HepG2 (cell line): ENCODE results near the gene PARP2. TPM values are rescaled to one million over a fixed set of nuclear protein-coding genes. Genes with fewer than 3 reads are reported as not detected.
A peak's percentile ranks its signal among the peaks of the same experiment; 100 is the strongest.

Source experiments
- ADNP ChIP-seq: sonication (generic); formaldehyde crosslinking; IDR thresholded peaks from 2 replicates; pipeline ENCODE4 v1.4.0; 2020; ENCODE audit warnings: missing genetic modification reagents
- AGO2 ChIP-seq: fragments of 200-400 bp; formaldehyde crosslinking; optimal IDR thresholded peaks from 2 replicates; pipeline ENCODE3; 2017; ENCODE audit warnings: mild to moderate bottlenecking, low read depth, low read length, moderate library complexity
- ARID3A ChIP-seq: IDR thresholded peaks from 2 replicates; pipeline ENCODE4 v1.6.1; 2012; ENCODE audit warnings: low read depth, low read length, improper control_type of control experiment
- ARNTL ChIP-seq: sonication (generic); formaldehyde crosslinking; IDR thresholded peaks from 2 replicates; pipeline ENCODE4 v1.4.0; 2020; ENCODE audit warnings: mild to moderate bottlenecking, missing genetic modification reagents
- CHCHD3 ChIP-seq: sonication (generic); formaldehyde crosslinking; IDR thresholded peaks from 2 replicates; pipeline ENCODE4 v1.8.0; 2022; ENCODE audit warnings: mild to moderate bottlenecking, missing genetic modification reagents, moderate library complexity
- DNMT3B ChIP-seq: conservative IDR thresholded peaks from 2 replicates; pipeline ENCODE4 v1.6.1; 2016; ENCODE audit warnings: missing biosample characterization, control low read depth
- EHMT2 ChIP-seq: fragments of 200-600 bp; sonication (generic); IDR thresholded peaks from 2 replicates; pipeline ENCODE4 v1.7.0; 2017; ENCODE audit warnings: antibody characterized with exemption, low read depth, low read length, borderline replicate concordance
- GATA4 ChIP-seq: sonication (generic); IDR thresholded peaks from 2 replicates; pipeline ENCODE4 v1.6.1; 2016; ENCODE audit warnings: antibody characterized with exemption, low read depth, borderline replicate concordance
- IRX3 ChIP-seq: sonication (generic); formaldehyde crosslinking; IDR thresholded peaks from 2 replicates; pipeline ENCODE4 v1.8.1; 2023; ENCODE audit warnings: mild to moderate bottlenecking, low read depth, missing genetic modification reagents, borderline replicate concordance
- KDM6A ChIP-seq: IDR thresholded peaks from 2 replicates; pipeline ENCODE4 v1.6.1; 2016; ENCODE audit warnings: low read depth
- KLF16 ChIP-seq, 2 experiments: sonication (generic) in 1 of 2; formaldehyde crosslinking in 1 of 2; IDR thresholded peaks; 2 replicates each; pipeline versions ENCODE4 v1.6.1 to v1.8.0; 2016 to 2023; ENCODE audit warnings: missing genetic modification reagents in 2 of 2, missing compliant biosample characterization in 1 of 2
- RXRB ChIP-seq: IDR thresholded peaks from 2 replicates; pipeline ENCODE4 v1.6.1; 2016; ENCODE audit warnings: borderline replicate concordance, missing genetic modification reagents, missing compliant biosample characterization
- SETDB1 ChIP-seq: sonication (generic); formaldehyde crosslinking; IDR thresholded peaks from 2 replicates; pipeline ENCODE4 v1.5.1; 2020; ENCODE audit warnings: missing genetic modification reagents, mild to moderate bottlenecking, borderline replicate concordance
- SOX13 ChIP-seq, 3 experiments: fragments of 450-650 bp in 1 of 3; sonication (generic) in 1 of 3; formaldehyde crosslinking in 1 of 3; IDR thresholded peaks in 2 of 3; conservative IDR thresholded peaks in 1 of 3; 2 replicates each; pipeline versions ENCODE4 v1.5.0 to v1.6.1; 2016 to 2020; ENCODE audit warnings: antibody characterized with exemption in 1 of 3, mild to moderate bottlenecking in 1 of 3, missing compliant biosample characterization in 1 of 3, missing genetic modification reagents in 1 of 3, moderate library complexity in 1 of 3
- SRY ChIP-seq: sonication (generic); formaldehyde crosslinking; IDR thresholded peaks from 2 replicates; pipeline ENCODE4 v1.8.0; 2022; ENCODE audit warnings: mild to moderate bottlenecking, missing genetic modification reagents
- TBX3 ChIP-seq: fragments of 450-650 bp; IDR thresholded peaks from 2 replicates; pipeline ENCODE4 v1.6.1; 2017; ENCODE audit warnings: antibody characterized with exemption, mild to moderate bottlenecking, inconsistent platforms, borderline replicate concordance
- YEATS4 ChIP-seq: sonication (generic); formaldehyde crosslinking; IDR thresholded peaks from 2 replicates; pipeline ENCODE4 v1.4.0; 2020; ENCODE audit warnings: missing genetic modification reagents, borderline replicate concordance
- ZBTB38 ChIP-seq: sonication (generic); formaldehyde crosslinking; IDR thresholded peaks from 2 replicates; pipeline ENCODE4 v1.5.1; 2020; ENCODE audit warnings: mild to moderate bottlenecking, missing genetic modification reagents
- ZFP36L2 ChIP-seq: sonication (generic); formaldehyde crosslinking; IDR thresholded peaks from 2 replicates; pipeline ENCODE4 v1.4.0; 2020; ENCODE audit warnings: missing genetic modification reagents
- ZNF232 ChIP-seq: sonication (generic); formaldehyde crosslinking; IDR thresholded peaks from 2 replicates; pipeline ENCODE4 v1.4.0; 2020; ENCODE audit warnings: missing genetic modification reagents, borderline replicate concordance
- ZNF274 ChIP-seq: sonication (generic); formaldehyde crosslinking; IDR thresholded peaks from 2 replicates; pipeline ENCODE4 v1.5.1; 2020; ENCODE audit warnings: mild to moderate bottlenecking, missing genetic modification reagents
- ZNF296 ChIP-seq: sonication (generic); formaldehyde crosslinking; conservative IDR thresholded peaks from 2 replicates; pipeline ENCODE4 v1.5.0; 2020; ENCODE audit warnings: mild to moderate bottlenecking, missing genetic modification reagents
- ZNF326 ChIP-seq: sonication (generic); formaldehyde crosslinking; IDR thresholded peaks from 2 replicates; pipeline ENCODE4 v1.4.0; 2020; ENCODE audit warnings: missing genetic modification reagents, borderline replicate concordance
- ZNF552 ChIP-seq: sonication (generic); formaldehyde crosslinking; IDR thresholded peaks from 2 replicates; pipeline ENCODE4 v1.9.0; 2022; ENCODE audit warnings: missing genetic modification reagents, mild to moderate bottlenecking, borderline replicate concordance
- ZNF563 ChIP-seq: sonication (generic); formaldehyde crosslinking; IDR thresholded peaks from 2 replicates; pipeline ENCODE4 v1.8.0; 2022; ENCODE audit warnings: mild to moderate bottlenecking, moderate library complexity, missing genetic modification reagents
- ZNF652 ChIP-seq: IDR thresholded peaks from 2 replicates; pipeline ENCODE4 v1.6.1; 2016; ENCODE audit warnings: low read depth, borderline replicate concordance
- ZNF737 ChIP-seq: sonication (generic); formaldehyde crosslinking; IDR thresholded peaks from 2 replicates; pipeline ENCODE4 v1.5.0; 2020; ENCODE audit warnings: missing genetic modification reagents, mild to moderate bottlenecking, borderline replicate concordance
- ZNF780A ChIP-seq: sonication (generic); formaldehyde crosslinking; IDR thresholded peaks from 2 replicates; pipeline ENCODE4 v1.8.0; 2022; ENCODE audit warnings: mild to moderate bottlenecking, missing genetic modification reagents, moderate library complexity
- polyA plus RNA-seq, 8 experiments: library from polyadenylated mRNA; depleted of rRNA in 3 of 8; stranded (reverse) in 7 of 8; unstranded in 1 of 8; fragments of >200 nt; fragmentation: Illumina TruSeq in 4 of 8; extraction: Trizol in 4 of 8; gene quantifications; 2 replicates each; pipeline versions ENCODE4 v1.2.1 to v1.2.3, GENCODE V29; 2011 to 2016; ENCODE audit warnings: low read depth in 4 of 8, missing spikeins in 1 of 8, mixed read lengths in 1 of 8; ENCODE audit not compliant: insufficient read depth in 1 of 8
- total RNA-seq, 5 experiments: library from RNA; depleted of rRNA; stranded (reverse); fragments of >200 nt; fragmentation: Illumina TruSeq; extraction: Trizol; gene quantifications; 2 replicates each; pipeline ENCODE4 v1.2.3, GENCODE V29; 2016; ENCODE audit warnings: low read depth in 1 of 5
- TF ChIP-seq, protein P1 (sequence below): sonication (generic); formaldehyde crosslinking; IDR thresholded peaks from 2 replicates; pipeline ENCODE4 v1.8.0; 2022; ENCODE audit warnings: mild to moderate bottlenecking, missing genetic modification reagents

Gene PARP2
- total and polyA plus RNA-seq, 2 of the 13 experiments (the other 11 are each of a cell fraction or from before 2014, with no cell fraction given), result 37.3 to 38.4 TPM

- no peak for TF ChIP-seq ZNF563 (CRISPR knock-in tag)
- TF ChIP-seq ZNF232 (CRISPR knock-in tag), result no peak; the same call in 1 of the 2 replicates
- no peak for TF ChIP-seq ZNF652 (CRISPR knock-in tag)
- no peak for TF ChIP-seq AGO2
- TF ChIP-seq ZNF737 (CRISPR knock-in tag), result 0 out of 2 replicates have a peak, but pooled peaks have one; percentile 29
- TF ChIP-seq IRX3, result no peak
- TF ChIP-seq SETDB1 (CRISPR knock-in tag), result no peak
- no peak for TF ChIP-seq SOX13 (IDR thresholded peaks at IDR 0.05)
- 0 out of 4 replicates have a peak, but pooled peaks of 1 of the 2 experiments have one; percentile 30 for TF ChIP-seq SOX13 (CRISPR knock-in tag; conservative IDR thresholded peaks at IDR 0.05 in 1 of 2, IDR thresholded peaks at IDR 0.05 in 1 of 2)
- TF ChIP-seq ZNF552 (CRISPR knock-in tag), result no peak
- peak; percentile 56; the same call in 1 of the 2 replicates for TF ChIP-seq RXRB (CRISPR knock-in tag)
- no peak for TF ChIP-seq EHMT2
- no peak for TF ChIP-seq KLF16 (CRISPR knock-in tag; IDR thresholded peaks at IDR 0.05)
- TF ChIP-seq YEATS4 (CRISPR knock-in tag), result peak; percentile 21; the same call in 1 of the 2 replicates
- TF ChIP-seq ADNP (CRISPR knock-in tag), result no peak
- TF ChIP-seq ZFP36L2 (CRISPR knock-in tag), result no peak; the same call in 1 of the 2 replicates
- TF ChIP-seq ZNF296 (CRISPR knock-in tag), result no peak
- TF ChIP-seq, protein P1, sequence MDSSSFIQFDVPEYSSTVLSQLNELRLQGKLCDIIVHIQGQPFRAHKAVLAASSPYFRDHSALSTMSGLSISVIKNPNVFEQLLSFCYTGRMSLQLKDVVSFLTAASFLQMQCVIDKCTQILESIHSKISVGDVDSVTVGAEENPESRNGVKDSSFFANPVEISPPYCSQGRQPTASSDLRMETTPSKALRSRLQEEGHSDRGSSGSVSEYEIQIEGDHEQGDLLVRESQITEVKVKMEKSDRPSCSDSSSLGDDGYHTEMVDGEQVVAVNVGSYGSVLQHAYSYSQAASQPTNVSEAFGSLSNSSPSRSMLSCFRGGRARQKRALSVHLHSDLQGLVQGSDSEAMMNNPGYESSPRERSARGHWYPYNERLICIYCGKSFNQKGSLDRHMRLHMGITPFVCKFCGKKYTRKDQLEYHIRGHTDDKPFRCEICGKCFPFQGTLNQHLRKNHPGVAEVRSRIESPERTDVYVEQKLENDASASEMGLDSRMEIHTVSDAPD, result no peak
- TF ChIP-seq DNMT3B (CRISPR knock-in tag), result no peak
- TF ChIP-seq ARNTL, result no peak
- no peak for TF ChIP-seq GATA4
- no peak for TF ChIP-seq ZNF780A (CRISPR knock-in tag)
- no peak for TF ChIP-seq ARID3A
- TF ChIP-seq ZNF274, result no peak; the same call in 1 of the 2 replicates
- peak; percentile 67; the same call in 1 of the 2 replicates for TF ChIP-seq KDM6A (CRISPR knock-in tag)
- TF ChIP-seq TBX3, result no peak
- TF ChIP-seq ZNF326, result no peak
- 0 out of 2 replicates have a peak, but pooled peaks have one; percentile 26 for TF ChIP-seq SRY (CRISPR knock-in tag)
- peak; percentile 91 for TF ChIP-seq ZBTB38
- TF ChIP-seq CHCHD3 (CRISPR knock-in tag), result 0 out of 2 replicates have a peak, but pooled peaks have one; percentile 39
These were observed 32.7 kb downstream of the PARP2 start (continued) for GRCh38 chr14:20376071-20376588.
